Neural cell (in vitro differentiated cells): Measurements from ENCODE around the gene AURKA. TPM values are rescaled to one million over a fixed set of nuclear protein-coding genes. Genes with fewer than 3 reads are reported as not detected.

ENCODE experiments used
- H2AFZ ChIP-seq: fragments of 200-600, 300-800 bp; sonication (generic), shearing (Covaris generic); 2 replicates; pipeline ENCODE4 v1.6.0; 2014; ENCODE audit warnings: low read depth, mild to moderate bottlenecking, antibody characterized with exemption, low read length, moderate library complexity
- H3F3A ChIP-seq: fragments of 200-600 bp; shearing (Covaris generic); 2 replicates; pipeline ENCODE4 v1.6.1; 2016; ENCODE audit warnings: mild to moderate bottlenecking, moderate library complexity, mixed read lengths, antibody characterized with exemption, low read length; ENCODE audit not compliant: insufficient read depth, poor library complexity, severe bottlenecking
- H3K27ac ChIP-seq: fragments of 200-600, 300-800 bp; sonication (generic), shearing (Covaris generic); 2 replicates; pipeline ENCODE4 v1.5.1; 2014; ENCODE audit warnings: mild to moderate bottlenecking, low read length, moderate library complexity
- H3K27me3 ChIP-seq: fragments of 300-800, 200-600 bp; sonication (generic), shearing (Covaris generic); 2 replicates; pipeline ENCODE4 v1.6.0; 2014; ENCODE audit warnings: mild to moderate bottlenecking, low read depth, low read length, moderate library complexity; ENCODE audit not compliant: insufficient read depth
- H3K36me3 ChIP-seq: fragments of 300-800, 200-600 bp; sonication (generic), shearing (Covaris generic); 2 replicates; pipeline ENCODE4 v1.5.1; 2014; ENCODE audit warnings: mild to moderate bottlenecking, antibody characterized with exemption, low read length, moderate library complexity; ENCODE audit not compliant: insufficient read depth
- H3K4me2 ChIP-seq: fragments of 300-800, 200-600 bp; sonication (generic), shearing (Covaris generic); 2 replicates; pipeline ENCODE4 v1.6.0; 2014; ENCODE audit warnings: mild to moderate bottlenecking, low read length
- H3K4me3 ChIP-seq: fragments of 300-800, 200-600 bp; sonication (generic), shearing (Covaris generic); 2 replicates; pipeline ENCODE4 v1.5.1; 2014; ENCODE audit warnings: mild to moderate bottlenecking, low read length, moderate library complexity
- H3K79me2 ChIP-seq: fragments of 200-600 bp; shearing (Covaris generic); replicated peaks from 2 replicates; pipeline ENCODE4 v1.6.0; 2014; ENCODE audit warnings: mild to moderate bottlenecking, low read length, moderate library complexity; ENCODE audit not compliant: insufficient read depth
- H3K9ac ChIP-seq: fragments of 300-800, 200-600 bp; sonication (generic), shearing (Covaris generic); 2 replicates; pipeline ENCODE4 v1.6.1; 2016; ENCODE audit warnings: mild to moderate bottlenecking, low read length, mixed read lengths
- H3K9me2 ChIP-seq: fragments of 200-600 bp; shearing (Covaris generic); 2 replicates; pipeline ENCODE4 v1.6.1; 2016; ENCODE audit warnings: mild to moderate bottlenecking, low read length, mixed read lengths; ENCODE audit not compliant: insufficient read depth
- H3K9me3 ChIP-seq: fragments of 200-600, 300-800 bp; sonication (generic), shearing (Covaris generic); 2 replicates; pipeline ENCODE4 v1.6.1; 2016; ENCODE audit warnings: mild to moderate bottlenecking, mixed run types, low read length, moderate library complexity, mixed read lengths
- H4K20me1 ChIP-seq: fragments of 200-600 bp; shearing (Covaris generic); 2 replicates; pipeline ENCODE4 v1.6.1; 2016; ENCODE audit warnings: mild to moderate bottlenecking, mixed run types; ENCODE audit not compliant: insufficient read depth
- EP300 ChIP-seq: fragments of 450-650 bp; conservative IDR thresholded peaks from 2 replicates; pipeline ENCODE4 v1.6.1; 2014; ENCODE audit warnings: antibody characterized with exemption, mild to moderate bottlenecking, moderate library complexity; ENCODE audit not compliant: poor library complexity, severe bottlenecking
- EZH2 ChIP-seq: fragments of 200-600, 300-800 bp; shearing (Covaris generic), sonication (generic); IDR thresholded peaks from 2 replicates; pipeline ENCODE4 v1.6.1; 2014; ENCODE audit warnings: antibody characterized with exemption, low read length, borderline replicate concordance, mild to moderate bottlenecking; ENCODE audit not compliant: insufficient read depth, poor library complexity, severe bottlenecking
- MXI1 ChIP-seq: fragments of 450-650 bp; conservative IDR thresholded peaks from 2 replicates; pipeline ENCODE4 v1.6.1; 2014; ENCODE audit warnings: antibody characterized with exemption, mild to moderate bottlenecking; ENCODE audit not compliant: poor library complexity, severe bottlenecking
- POLR2AphosphoS5 ChIP-seq: IDR thresholded peaks from 2 replicates; pipeline ENCODE4 v1.6.1; 2012
- RAD21 ChIP-seq: fragments of 450-650 bp; conservative IDR thresholded peaks from 2 replicates; pipeline ENCODE4 v1.6.1; 2014; ENCODE audit warnings: antibody characterized with exemption, mild to moderate bottlenecking, moderate library complexity
- SMC3 ChIP-seq: fragments of 450-650 bp; conservative IDR thresholded peaks from 2 replicates; pipeline ENCODE4 v1.6.1; 2014; ENCODE audit warnings: antibody characterized with exemption, mild to moderate bottlenecking, moderate library complexity; ENCODE audit not compliant: poor library complexity
- TAF1 ChIP-seq: IDR thresholded peaks from 2 replicates; pipeline ENCODE4 v1.6.1; 2012; ENCODE audit warnings: low read depth
- polyA plus RNA-seq: library from polyadenylated mRNA; depleted of rRNA; stranded (reverse); fragments of >200 nt; gene quantifications from 2 replicates; pipeline ENCODE4 v1.2.3, GENCODE V29; 2014
- TF ChIP-seq, protein P1 (sequence below): fragments of 450-650 bp; IDR thresholded peaks from 2 replicates; pipeline ENCODE4 v1.5.1; 2014; ENCODE audit warnings: antibody characterized with exemption, mild to moderate bottlenecking, moderate library complexity; ENCODE audit not compliant: poor library complexity, severe bottlenecking
- TF ChIP-seq, protein P2 (sequence below): IDR thresholded peaks from 2 replicates; pipeline ENCODE4 v1.6.1; 2012; ENCODE audit warnings: borderline replicate concordance

Gene AURKA
- polyA plus RNA-seq, 1 donor from 2014 or later: 2.5 TPM

DNA sequence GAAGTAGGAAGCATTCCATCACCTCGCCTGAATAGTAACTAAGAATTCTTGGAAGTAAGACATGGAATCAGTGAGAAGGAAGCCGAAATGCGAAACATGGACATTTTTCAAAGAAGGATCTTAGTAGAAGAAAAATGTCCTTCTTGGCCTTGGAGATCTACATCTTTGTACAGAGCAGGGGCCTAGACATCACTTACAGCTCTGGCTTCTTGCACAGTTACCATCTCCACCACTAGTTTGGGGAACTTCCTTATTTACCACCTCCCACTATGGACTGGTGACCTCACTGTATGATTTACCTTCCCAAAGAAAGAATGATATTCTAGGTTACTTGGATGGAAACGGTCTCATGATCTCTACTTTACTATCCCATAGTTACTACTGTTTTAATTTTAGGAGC is 35.8 kb upstream of the AURKA start:
- TF ChIP-seq, protein P1, sequence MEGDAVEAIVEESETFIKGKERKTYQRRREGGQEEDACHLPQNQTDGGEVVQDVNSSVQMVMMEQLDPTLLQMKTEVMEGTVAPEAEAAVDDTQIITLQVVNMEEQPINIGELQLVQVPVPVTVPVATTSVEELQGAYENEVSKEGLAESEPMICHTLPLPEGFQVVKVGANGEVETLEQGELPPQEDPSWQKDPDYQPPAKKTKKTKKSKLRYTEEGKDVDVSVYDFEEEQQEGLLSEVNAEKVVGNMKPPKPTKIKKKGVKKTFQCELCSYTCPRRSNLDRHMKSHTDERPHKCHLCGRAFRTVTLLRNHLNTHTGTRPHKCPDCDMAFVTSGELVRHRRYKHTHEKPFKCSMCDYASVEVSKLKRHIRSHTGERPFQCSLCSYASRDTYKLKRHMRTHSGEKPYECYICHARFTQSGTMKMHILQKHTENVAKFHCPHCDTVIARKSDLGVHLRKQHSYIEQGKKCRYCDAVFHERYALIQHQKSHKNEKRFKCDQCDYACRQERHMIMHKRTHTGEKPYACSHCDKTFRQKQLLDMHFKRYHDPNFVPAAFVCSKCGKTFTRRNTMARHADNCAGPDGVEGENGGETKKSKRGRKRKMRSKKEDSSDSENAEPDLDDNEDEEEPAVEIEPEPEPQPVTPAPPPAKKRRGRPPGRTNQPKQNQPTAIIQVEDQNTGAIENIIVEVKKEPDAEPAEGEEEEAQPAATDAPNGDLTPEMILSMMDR: no peak
- no peak for TF ChIP-seq RAD21
- no peak for TF ChIP-seq POLR2AphosphoS5
- TF ChIP-seq, protein P2, sequence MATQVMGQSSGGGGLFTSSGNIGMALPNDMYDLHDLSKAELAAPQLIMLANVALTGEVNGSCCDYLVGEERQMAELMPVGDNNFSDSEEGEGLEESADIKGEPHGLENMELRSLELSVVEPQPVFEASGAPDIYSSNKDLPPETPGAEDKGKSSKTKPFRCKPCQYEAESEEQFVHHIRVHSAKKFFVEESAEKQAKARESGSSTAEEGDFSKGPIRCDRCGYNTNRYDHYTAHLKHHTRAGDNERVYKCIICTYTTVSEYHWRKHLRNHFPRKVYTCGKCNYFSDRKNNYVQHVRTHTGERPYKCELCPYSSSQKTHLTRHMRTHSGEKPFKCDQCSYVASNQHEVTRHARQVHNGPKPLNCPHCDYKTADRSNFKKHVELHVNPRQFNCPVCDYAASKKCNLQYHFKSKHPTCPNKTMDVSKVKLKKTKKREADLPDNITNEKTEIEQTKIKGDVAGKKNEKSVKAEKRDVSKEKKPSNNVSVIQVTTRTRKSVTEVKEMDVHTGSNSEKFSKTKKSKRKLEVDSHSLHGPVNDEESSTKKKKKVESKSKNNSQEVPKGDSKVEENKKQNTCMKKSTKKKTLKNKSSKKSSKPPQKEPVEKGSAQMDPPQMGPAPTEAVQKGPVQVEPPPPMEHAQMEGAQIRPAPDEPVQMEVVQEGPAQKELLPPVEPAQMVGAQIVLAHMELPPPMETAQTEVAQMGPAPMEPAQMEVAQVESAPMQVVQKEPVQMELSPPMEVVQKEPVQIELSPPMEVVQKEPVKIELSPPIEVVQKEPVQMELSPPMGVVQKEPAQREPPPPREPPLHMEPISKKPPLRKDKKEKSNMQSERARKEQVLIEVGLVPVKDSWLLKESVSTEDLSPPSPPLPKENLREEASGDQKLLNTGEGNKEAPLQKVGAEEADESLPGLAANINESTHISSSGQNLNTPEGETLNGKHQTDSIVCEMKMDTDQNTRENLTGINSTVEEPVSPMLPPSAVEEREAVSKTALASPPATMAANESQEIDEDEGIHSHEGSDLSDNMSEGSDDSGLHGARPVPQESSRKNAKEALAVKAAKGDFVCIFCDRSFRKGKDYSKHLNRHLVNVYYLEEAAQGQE: no peak
- TF ChIP-seq SMC3: no peak
- TF ChIP-seq MXI1: no peak
- TF ChIP-seq EZH2: no peak
- H3K4me2 ChIP-seq: no peak overlapping the region
- H3K79me2 ChIP-seq: no peaks in the 10 kb centered on the region
- no peaks in the 10 kb centered on the region for H4K20me1 ChIP-seq
- H3F3A ChIP-seq: no peaks in the 10 kb centered on the region
- H3K9me3 ChIP-seq: no peaks in the 10 kb centered on the region
- H2AFZ ChIP-seq: no peak overlapping the region
- no peak overlapping the region for H3K4me3 ChIP-seq
- H3K9ac ChIP-seq: no peak overlapping the region
- no peaks in the 10 kb centered on the region for H3K9me2 ChIP-seq
- H3K27ac ChIP-seq: no peak overlapping the region
- H3K36me3 ChIP-seq: no peaks in the 10 kb centered on the region
- H3K27me3 ChIP-seq: no peaks in the 10 kb centered on the region

DNA sequence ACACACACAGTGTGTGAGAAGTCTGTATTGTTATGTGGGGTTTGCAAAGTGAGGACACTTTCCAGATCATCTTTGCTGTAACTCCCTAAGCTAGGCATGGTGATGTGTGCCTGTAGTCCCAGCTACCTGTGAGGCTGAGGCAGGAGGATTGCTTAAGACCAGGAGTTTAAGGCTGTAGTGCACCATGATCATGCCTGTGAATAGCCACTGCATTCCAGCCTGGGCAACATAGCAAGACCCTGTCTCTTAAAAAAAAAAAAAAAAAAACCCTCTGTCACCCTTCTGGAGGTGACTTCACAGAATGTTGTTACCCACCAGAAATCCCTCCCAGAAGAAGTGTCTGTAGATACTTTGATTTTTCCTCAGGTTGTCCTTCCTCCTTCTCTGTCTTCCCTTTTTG is 34.9 kb upstream of the AURKA start:
- Histone ChIP-seq H3K36me3 (no peaks in the 10 kb centered on the region), H3K9me3 (no peaks in the 10 kb centered on the region), H3K4me3 (no peak overlapping the region), H3F3A (no peaks in the 10 kb centered on the region), H2AFZ (no peak overlapping the region), H3K27me3 (no peaks in the 10 kb centered on the region), H3K27ac (no peak overlapping the region), H3K9me2 (no peaks in the 10 kb centered on the region), H3K4me2 (no peak overlapping the region), H4K20me1 (no peaks in the 10 kb centered on the region), H3K79me2 (no peaks in the 10 kb centered on the region), H3K9ac (no peak overlapping the region)
- TF ChIP-seq, protein P2: no peak
- TF ChIP-seq RAD21 (no peak), EP300 (no peak), MXI1 (no peak), SMC3 (no peak), POLR2AphosphoS5 (no peak), TAF1 (no peak), EZH2 (no peak)
- TF ChIP-seq, protein P1: no peak
